HCT116 (cell line): ENCODE results near the gene TFAP2D. TPM values are rescaled to one million over a fixed set of nuclear protein-coding genes. Genes with fewer than 3 reads are reported as not detected.

Experiments used
- ATAC-seq: fragments of 200-7000 bp; cut with Tn5 transposase; 2 replicates; pipeline ENCODE4 v1.9.1; 2020; ENCODE audit warnings: mild to moderate bottlenecking, moderate library complexity
- BruUV-seq: library from RNA; stranded (reverse); fragments of 400-500 nt; replicated peaks from 2 replicates; lab custom pipeline; 2021; lab: Mats Ljungman, UMichigan
- CTCF ChIA-PET: fragments of 300-600 bp; sonication (Branson Sonifier 250); formaldehyde crosslinking; loops from one replicate; lab custom pipeline; 2021; ENCODE audit warnings: antibody characterized with exemption; lab: Charles Lee
- POLR2A ChIA-PET: fragments of 300-600, 350-600 bp; sonication (Branson Sonifier 250); formaldehyde crosslinking; loops from one replicate; lab custom pipeline; 2021; ENCODE audit warnings: antibody characterized with exemption; lab: Charles Lee
- RAD21 ChIA-PET, 2 experiments: fragments of 300-600 bp; sonication (Branson Sonifier 250); formaldehyde crosslinking; loops; one replicate each; lab custom pipeline; 2023; ENCODE audit warnings: low total read pairs in 2 of 2; ENCODE audit not compliant: uncharacterized antibody in 2 of 2, unreplicated experiment in 2 of 2, low non-redundant PET in 1 of 2; lab: Charles Lee
- DNase-seq: peaks from one replicate; pipeline ENCODE4 v3.0.0-alpha.2; 2010; ENCODE audit warnings: low read depth, low spot score
- H2AFZ ChIP-seq: fragments of 200-600 bp; shearing (Covaris generic), sonication (generic); 2 replicates; pipeline ENCODE4 v1.6.1; 2017; ENCODE audit warnings: low read depth, mixed run types, mixed read lengths, antibody characterized with exemption, low read length; ENCODE audit not compliant: poor library complexity, severe bottlenecking
- H3K27ac ChIP-seq: 2 replicates; pipeline ENCODE4 v1.5.1; 2012; ENCODE audit warnings: low read depth, low read length
- H3K27me3 ChIP-seq: fragments of 200-600 bp; sonication (generic); 2 replicates; pipeline ENCODE4 v1.6.1; 2016; ENCODE audit warnings: mixed run types, low read length, mixed read lengths; ENCODE audit not compliant: insufficient read depth
- H3K36me3 ChIP-seq, 2 experiments: fragments of 200-500 bp in 1 of 2; fragments of 200-600 bp in 1 of 2; sonication (Bioruptor generic) in 1 of 2; sonication (generic) in 1 of 2; 2 replicates each; pipeline versions ENCODE4 v1.5.1 to v1.6.1; 2014 to 2016; ENCODE audit warnings: low read length in 2 of 2, inconsistent platforms in 1 of 2, mixed read lengths in 1 of 2, mixed run types in 1 of 2; ENCODE audit not compliant: insufficient read depth in 2 of 2, control insufficient read depth in 1 of 2
- H3K4me1 ChIP-seq, 2 experiments: fragments of 200-600 bp in 1 of 2; sonication (generic) in 1 of 2; 2 replicates each; pipeline versions ENCODE4 v1.5.1 to v1.6.1; 2012 to 2017; ENCODE audit warnings: low read length in 2 of 2, inconsistent platforms in 1 of 2, mild to moderate bottlenecking in 1 of 2, mixed read lengths in 1 of 2, mixed run types in 1 of 2, moderate library complexity in 1 of 2; ENCODE audit not compliant: insufficient read depth in 2 of 2, control insufficient read depth in 1 of 2
- H3K4me2 ChIP-seq: fragments of 200-600 bp; sonication (generic); 2 replicates; pipeline ENCODE4 v1.6.1; 2017; ENCODE audit warnings: mixed run types, low read length, mixed read lengths
- H3K4me3 ChIP-seq, 2 experiments: fragments of 200-600 bp in 1 of 2; sonication (generic) in 1 of 2; replicated peaks in 1 of 2; 2 replicates each; pipeline ENCODE4 v1.5.1; 2011 to 2016; ENCODE audit warnings: low read length in 2 of 2, control low read depth in 1 of 2, low read depth in 1 of 2, mild to moderate bottlenecking in 1 of 2, mixed read lengths in 1 of 2, mixed run types in 1 of 2
- H3K79me2 ChIP-seq: fragments of 200-600 bp; sonication (generic); 2 replicates; pipeline ENCODE4 v1.6.1; 2017; ENCODE audit warnings: mild to moderate bottlenecking, mixed run types, low read length, moderate library complexity, mixed read lengths; ENCODE audit not compliant: insufficient read depth
- H3K9ac ChIP-seq: fragments of 200-600 bp; sonication (generic); 2 replicates; pipeline ENCODE4 v1.6.1; 2016; ENCODE audit warnings: low read length, mixed read lengths
- H3K9me2 ChIP-seq: fragments of 200-600 bp; sonication (generic), shearing (Covaris generic); 2 replicates; pipeline ENCODE4 v1.6.1; 2017; ENCODE audit warnings: mixed run types, mild to moderate bottlenecking, moderate library complexity; ENCODE audit not compliant: insufficient read depth
- H3K9me3 ChIP-seq, 2 experiments: fragments of 200-500 bp in 1 of 2; fragments of 200-600 bp in 1 of 2; sonication (Bioruptor generic) in 1 of 2; sonication (generic) in 1 of 2; 2 replicates each; pipeline ENCODE4 v1.6.1; 2014 to 2017; ENCODE audit warnings: low read length in 2 of 2, mixed read lengths in 2 of 2, inconsistent platforms in 1 of 2, low read depth in 1 of 2, mild to moderate bottlenecking in 1 of 2, mixed run types in 1 of 2, moderate library complexity in 1 of 2; ENCODE audit not compliant: control insufficient read depth in 1 of 2, insufficient read depth in 1 of 2
- H4K20me1 ChIP-seq: fragments of 200-600 bp; sonication (generic), shearing (Covaris generic); 2 replicates; pipeline ENCODE4 v1.6.1; 2017; ENCODE audit warnings: mixed run types, mild to moderate bottlenecking, moderate library complexity; ENCODE audit not compliant: insufficient read depth
- ATF3 ChIP-seq: IDR thresholded peaks from 2 replicates; pipeline ENCODE4 v1.6.1; 2012
- CEBPB ChIP-seq: IDR thresholded peaks from 2 replicates; pipeline ENCODE4 v1.6.1; 2012; ENCODE audit warnings: low read depth
- CTCF ChIP-seq, 3 experiments: fragments of 200-600 bp in 1 of 3; sonication (generic) in 1 of 3; IDR thresholded peaks in 2 of 3; conservative IDR thresholded peaks in 1 of 3; 2 replicates each; pipeline ENCODE4 v1.5.1; 2012 to 2017; ENCODE audit warnings: low read depth in 2 of 3, low read length in 2 of 3, antibody characterized with exemption in 1 of 3, borderline replicate concordance in 1 of 3, control low read depth in 1 of 3, mild to moderate bottlenecking in 1 of 3, mixed read lengths in 1 of 3, mixed run types in 1 of 3, moderate library complexity in 1 of 3; ENCODE audit not compliant: insufficient read depth in 1 of 3
- EGR1 ChIP-seq: IDR thresholded peaks from 2 replicates; pipeline ENCODE4 v1.6.1; 2012; ENCODE audit warnings: low read depth
- ELF1 ChIP-seq: IDR thresholded peaks from 2 replicates; pipeline ENCODE4 v1.6.1; 2012; ENCODE audit warnings: low read depth, borderline replicate concordance
- EZH2phosphoT487 ChIP-seq: fragments of 200-600 bp; IDR thresholded peaks from 2 replicates; pipeline ENCODE4 v1.6.1; 2018; ENCODE audit warnings: antibody characterized with exemption, borderline replicate concordance
- FOSL1 ChIP-seq: IDR thresholded peaks from 2 replicates; pipeline ENCODE4 v1.6.1; 2012; ENCODE audit warnings: low read depth
- JUND ChIP-seq: IDR thresholded peaks from 2 replicates; pipeline ENCODE4 v1.6.1; 2012
- POLR2A ChIP-seq: IDR thresholded peaks from 2 replicates; pipeline ENCODE4 v1.7.0; 2011; ENCODE audit warnings: borderline replicate concordance; ENCODE audit not compliant: insufficient read depth, insufficient read length; ENCODE audit errors: extremely low read depth
- RAD21 ChIP-seq: IDR thresholded peaks from 2 replicates; pipeline ENCODE4 v1.6.1; 2012; ENCODE audit warnings: low read depth, mild to moderate bottlenecking
- SP1 ChIP-seq: IDR thresholded peaks from 2 replicates; pipeline ENCODE4 v1.6.1; 2012; ENCODE audit warnings: low read depth
- SRF ChIP-seq: IDR thresholded peaks from 2 replicates; pipeline ENCODE4 v1.6.1; 2012; ENCODE audit warnings: low read depth
- YY1 ChIP-seq: IDR thresholded peaks from 2 replicates; pipeline ENCODE4 v1.6.1; 2011; ENCODE audit warnings: low read length, low read depth, moderate library complexity, mild to moderate bottlenecking; ENCODE audit not compliant: insufficient replicate concordance; ENCODE audit errors: extremely low read depth
- ZFX ChIP-seq: fragments of 450-650 bp; IDR thresholded peaks from 2 replicates; pipeline ENCODE4 v1.6.1; 2017
- intact Hi-C: fragments of 100-400 bp; cut with micrococcal nuclease; formaldehyde crosslinking; loops from 2 replicates; pipeline ENCODE4 v1.10.0; 2022
- total RNA-seq: library from RNA; stranded (reverse); gene quantifications from one replicate; pipeline ENCODE4 v1.2.1, GENCODE V29; 2021; ENCODE audit not compliant: unreplicated experiment
- TF ChIP-seq, protein P1 (sequence below): IDR thresholded peaks from 2 replicates; pipeline ENCODE4 v1.6.1; 2011; ENCODE audit warnings: mild to moderate bottlenecking, low read length, moderate library complexity; ENCODE audit not compliant: insufficient replicate concordance; ENCODE audit errors: extremely low read depth

TFAP2D gene
- total RNA-seq, 1 experiment from 2014 or later = not detected

DNA sequence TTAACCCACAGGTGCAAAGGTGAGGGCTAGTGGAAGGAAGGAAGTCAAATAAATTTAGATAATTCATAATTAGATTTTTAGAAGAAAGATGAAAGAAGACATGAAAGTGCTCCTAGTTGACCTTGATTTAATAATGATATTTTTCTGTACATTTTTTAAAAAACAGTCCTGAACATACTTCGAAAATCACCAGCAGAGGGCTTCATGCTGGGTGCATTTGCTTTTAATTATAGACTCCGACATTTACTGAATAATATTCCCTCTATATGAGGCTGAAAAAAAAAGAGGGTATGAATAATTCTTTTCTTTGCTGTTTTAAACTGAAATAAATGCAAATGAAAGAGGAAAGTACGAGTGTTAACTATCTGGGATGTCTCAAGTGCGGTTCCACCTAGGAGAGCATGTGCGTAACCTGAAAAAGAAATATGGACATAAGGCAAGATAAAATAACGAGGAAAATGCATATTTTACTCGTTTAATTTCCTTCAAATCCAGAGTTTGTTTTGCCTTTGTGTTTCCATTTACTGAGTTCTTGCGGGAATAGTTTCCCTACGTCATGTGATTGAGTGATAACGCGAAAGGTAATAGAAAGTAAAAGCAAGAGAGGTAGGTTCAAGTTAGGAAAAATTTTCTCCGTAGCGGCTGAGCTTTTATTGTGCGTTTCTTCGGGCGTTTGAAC is 102.2 kb downstream of the TFAP2D start:
- ATAC-seq (no peak), DNase-seq (no peak)
- Histone ChIP-seq H3K9ac (no peak overlapping the region), H3K9me3 (no peaks in the 10 kb centered on the region), H2AFZ (no peak overlapping the region), H3K4me3 (no peak overlapping the region), H3K4me1 (no peaks in the 10 kb centered on the region), H3K4me2 (no peak overlapping the region), H3K9me2 (no peaks in the 10 kb centered on the region)
- intact Hi-C loops = loop anchor here (1.0 to 10.0 kb wide), 4 partner anchors 1039 to 1234 kb away; no protein-coding TSS in a partner anchor
- POLR2A ChIA-PET = no interaction called here
- no peak for TF ChIP-seq EGR1
- TF ChIP-seq CTCF (IDR thresholded peaks at IDR 0.05 in 2 of 3, conservative IDR thresholded peaks at IDR 0.05 in 1 of 3; ENCODE audit: borderline replicate concordance in 1 of 3, insufficient read depth in 1 of 3, low read depth in 2 of 3, low read length in 2 of 3) = no peak
- TF ChIP-seq, protein P1, sequence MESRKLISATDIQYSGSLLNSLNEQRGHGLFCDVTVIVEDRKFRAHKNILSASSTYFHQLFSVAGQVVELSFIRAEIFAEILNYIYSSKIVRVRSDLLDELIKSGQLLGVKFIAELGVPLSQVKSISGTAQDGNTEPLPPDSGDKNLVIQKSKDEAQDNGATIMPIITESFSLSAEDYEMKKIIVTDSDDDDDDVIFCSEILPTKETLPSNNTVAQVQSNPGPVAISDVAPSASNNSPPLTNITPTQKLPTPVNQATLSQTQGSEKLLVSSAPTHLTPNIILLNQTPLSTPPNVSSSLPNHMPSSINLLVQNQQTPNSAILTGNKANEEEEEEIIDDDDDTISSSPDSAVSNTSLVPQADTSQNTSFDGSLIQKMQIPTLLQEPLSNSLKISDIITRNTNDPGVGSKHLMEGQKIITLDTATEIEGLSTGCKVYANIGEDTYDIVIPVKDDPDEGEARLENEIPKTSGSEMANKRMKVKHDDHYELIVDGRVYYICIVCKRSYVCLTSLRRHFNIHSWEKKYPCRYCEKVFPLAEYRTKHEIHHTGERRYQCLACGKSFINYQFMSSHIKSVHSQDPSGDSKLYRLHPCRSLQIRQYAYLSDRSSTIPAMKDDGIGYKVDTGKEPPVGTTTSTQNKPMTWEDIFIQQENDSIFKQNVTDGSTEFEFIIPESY = no peak
- no peak for TF ChIP-seq SP1
- no peak for TF ChIP-seq CEBPB
- TF ChIP-seq EZH2phosphoT487 = no peak
- TF ChIP-seq ELF1 = no peak
- no peak for TF ChIP-seq SRF
- no peak for TF ChIP-seq RAD21
- TF ChIP-seq FOSL1 = no peak
- no peak for TF ChIP-seq YY1
- no peak for TF ChIP-seq ZFX
- no peak for TF ChIP-seq ATF3
- no peak for TF ChIP-seq JUND
- no peak for TF ChIP-seq POLR2A
- TF ChIP-seq, all 23 proteins: peak for 0
- CTCF ChIA-PET = no interaction called here
- Histone ChIP-seq H4K20me1 (no peaks in the 10 kb centered on the region), H3K79me2 (no peaks in the 10 kb centered on the region), H3K36me3 (no peaks in the 10 kb centered on the region; a peak in 1 of 4 replicates), H3K27ac (no peak overlapping the region), H3K27me3 (no peaks in the 10 kb centered on the region)
- BruUV-seq = no TSS peak
- RAD21 ChIA-PET = no interaction called here
